HL-60 (cell line): ENCODE measurements around the gene RFTN1.

ENCODE experiments used
- DNase-seq, 2 experiments: peaks; one replicate each; pipeline ENCODE4 v3.0.0-alpha.2; 2010 to 2020; ENCODE audit warnings: low read depth in 1 of 2, low spot score in 1 of 2
- H3K27ac ChIP-seq: fragments of 250-450 bp; sonication (Bioruptor Pico); replicated peaks from 2 replicates; pipeline ENCODE4 v1.5.1; 2020; ENCODE audit warnings: mild to moderate bottlenecking, moderate library complexity
- H3K27me3 ChIP-seq: fragments of 250-450 bp; sonication (Bioruptor Pico); 2 replicates; pipeline ENCODE4 v1.5.1; 2021; ENCODE audit warnings: mild to moderate bottlenecking, moderate library complexity; ENCODE audit not compliant: insufficient read depth, poor library complexity, severe bottlenecking
- H3K4me3 ChIP-seq: replicated peaks from 2 replicates; pipeline ENCODE4 v1.5.1; 2011; ENCODE audit warnings: mild to moderate bottlenecking, control low read depth, low read length; ENCODE audit not compliant: insufficient read depth
- GABPA ChIP-seq: IDR thresholded peaks from 2 replicates; pipeline ENCODE4 v1.6.1; 2012; ENCODE audit warnings: low read depth
- POLR2AphosphoS5 ChIP-seq: IDR thresholded peaks from 2 replicates; pipeline ENCODE4 v1.6.1; 2012; ENCODE audit warnings: low read depth
- SPI1 ChIP-seq: IDR thresholded peaks from 2 replicates; pipeline ENCODE4 v1.6.1; 2012; ENCODE audit warnings: low read depth, mild to moderate bottlenecking, borderline replicate concordance
- TF ChIP-seq, protein P1 (sequence below): IDR thresholded peaks from 2 replicates; pipeline ENCODE4 v1.6.1; 2012; ENCODE audit warnings: low read depth; ENCODE audit not compliant: insufficient replicate concordance
- TF ChIP-seq, protein P2 (sequence below): IDR thresholded peaks from one replicate; pipeline ENCODE4 v1.5.1; 2011; ENCODE audit warnings: low read length, control low read depth, inconsistent platforms; ENCODE audit not compliant: insufficient read depth

RFTN1 gene

DNA sequence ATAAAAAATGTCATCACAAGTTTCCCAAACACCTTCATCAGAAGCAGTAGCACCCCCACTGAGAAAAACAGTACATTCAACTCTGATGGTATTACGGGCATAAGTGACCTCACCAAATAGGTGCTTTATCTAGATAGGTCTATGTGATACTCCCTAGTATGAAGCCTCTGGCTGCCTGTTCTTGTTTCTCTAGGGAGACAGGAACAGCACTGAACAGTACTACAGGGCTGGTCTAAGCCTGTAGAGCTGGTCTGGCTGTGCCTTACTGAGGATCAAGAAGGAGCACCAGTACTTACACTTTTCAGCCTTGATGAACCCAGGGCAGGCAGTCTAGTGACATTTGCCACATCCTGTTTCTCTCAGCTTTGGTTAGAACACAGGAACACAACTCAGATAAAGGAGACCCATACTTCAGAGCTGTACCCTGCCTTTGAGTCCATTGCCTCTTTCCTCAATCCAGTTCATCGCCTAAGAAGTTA is 212.6 kb downstream of the RFTN1 start:
- Histone ChIP-seq H3K4me3 (no peak overlapping the region), H3K27ac (no peak overlapping the region), H3K27me3 (no peaks in the 10 kb centered on the region)
- TF ChIP-seq POLR2AphosphoS5: no peak
- TF ChIP-seq, protein P1, sequence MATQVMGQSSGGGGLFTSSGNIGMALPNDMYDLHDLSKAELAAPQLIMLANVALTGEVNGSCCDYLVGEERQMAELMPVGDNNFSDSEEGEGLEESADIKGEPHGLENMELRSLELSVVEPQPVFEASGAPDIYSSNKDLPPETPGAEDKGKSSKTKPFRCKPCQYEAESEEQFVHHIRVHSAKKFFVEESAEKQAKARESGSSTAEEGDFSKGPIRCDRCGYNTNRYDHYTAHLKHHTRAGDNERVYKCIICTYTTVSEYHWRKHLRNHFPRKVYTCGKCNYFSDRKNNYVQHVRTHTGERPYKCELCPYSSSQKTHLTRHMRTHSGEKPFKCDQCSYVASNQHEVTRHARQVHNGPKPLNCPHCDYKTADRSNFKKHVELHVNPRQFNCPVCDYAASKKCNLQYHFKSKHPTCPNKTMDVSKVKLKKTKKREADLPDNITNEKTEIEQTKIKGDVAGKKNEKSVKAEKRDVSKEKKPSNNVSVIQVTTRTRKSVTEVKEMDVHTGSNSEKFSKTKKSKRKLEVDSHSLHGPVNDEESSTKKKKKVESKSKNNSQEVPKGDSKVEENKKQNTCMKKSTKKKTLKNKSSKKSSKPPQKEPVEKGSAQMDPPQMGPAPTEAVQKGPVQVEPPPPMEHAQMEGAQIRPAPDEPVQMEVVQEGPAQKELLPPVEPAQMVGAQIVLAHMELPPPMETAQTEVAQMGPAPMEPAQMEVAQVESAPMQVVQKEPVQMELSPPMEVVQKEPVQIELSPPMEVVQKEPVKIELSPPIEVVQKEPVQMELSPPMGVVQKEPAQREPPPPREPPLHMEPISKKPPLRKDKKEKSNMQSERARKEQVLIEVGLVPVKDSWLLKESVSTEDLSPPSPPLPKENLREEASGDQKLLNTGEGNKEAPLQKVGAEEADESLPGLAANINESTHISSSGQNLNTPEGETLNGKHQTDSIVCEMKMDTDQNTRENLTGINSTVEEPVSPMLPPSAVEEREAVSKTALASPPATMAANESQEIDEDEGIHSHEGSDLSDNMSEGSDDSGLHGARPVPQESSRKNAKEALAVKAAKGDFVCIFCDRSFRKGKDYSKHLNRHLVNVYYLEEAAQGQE: no peak
- TF ChIP-seq GABPA: no peak
- TF ChIP-seq, protein P2, sequence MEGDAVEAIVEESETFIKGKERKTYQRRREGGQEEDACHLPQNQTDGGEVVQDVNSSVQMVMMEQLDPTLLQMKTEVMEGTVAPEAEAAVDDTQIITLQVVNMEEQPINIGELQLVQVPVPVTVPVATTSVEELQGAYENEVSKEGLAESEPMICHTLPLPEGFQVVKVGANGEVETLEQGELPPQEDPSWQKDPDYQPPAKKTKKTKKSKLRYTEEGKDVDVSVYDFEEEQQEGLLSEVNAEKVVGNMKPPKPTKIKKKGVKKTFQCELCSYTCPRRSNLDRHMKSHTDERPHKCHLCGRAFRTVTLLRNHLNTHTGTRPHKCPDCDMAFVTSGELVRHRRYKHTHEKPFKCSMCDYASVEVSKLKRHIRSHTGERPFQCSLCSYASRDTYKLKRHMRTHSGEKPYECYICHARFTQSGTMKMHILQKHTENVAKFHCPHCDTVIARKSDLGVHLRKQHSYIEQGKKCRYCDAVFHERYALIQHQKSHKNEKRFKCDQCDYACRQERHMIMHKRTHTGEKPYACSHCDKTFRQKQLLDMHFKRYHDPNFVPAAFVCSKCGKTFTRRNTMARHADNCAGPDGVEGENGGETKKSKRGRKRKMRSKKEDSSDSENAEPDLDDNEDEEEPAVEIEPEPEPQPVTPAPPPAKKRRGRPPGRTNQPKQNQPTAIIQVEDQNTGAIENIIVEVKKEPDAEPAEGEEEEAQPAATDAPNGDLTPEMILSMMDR: no peak
- TF ChIP-seq SPI1: no peak
- no peak for DNase-seq

DNA sequence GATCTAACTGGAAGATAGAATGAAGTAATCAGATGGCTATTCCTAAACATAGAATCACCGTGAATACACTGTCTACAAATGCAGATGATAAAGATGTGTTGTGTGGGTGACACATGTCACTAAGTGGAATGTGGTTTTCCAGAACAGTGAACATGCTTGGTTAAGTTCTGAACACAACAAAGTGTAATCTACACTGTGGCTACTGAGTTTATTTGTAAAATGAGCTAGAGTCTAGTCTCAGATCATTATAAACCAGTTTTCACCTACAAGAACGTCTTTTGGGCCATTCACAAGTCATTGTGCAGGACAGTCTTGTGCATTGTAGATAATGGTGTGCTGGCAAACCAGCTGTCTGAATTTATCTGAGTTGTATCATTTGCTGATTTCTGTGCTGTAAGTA is 213.2 kb downstream of the RFTN1 start:
- no peaks in the 10 kb centered on the region for H3K27me3 ChIP-seq
- H3K27ac ChIP-seq: no peak overlapping the region
- DNase-seq: no peak
- TF ChIP-seq, protein P2: no peak
- TF ChIP-seq SPI1 (no peak), GABPA (no peak), POLR2AphosphoS5 (no peak)
- TF ChIP-seq, protein P1: no peak
- H3K4me3 ChIP-seq: no peak overlapping the region

DNA sequence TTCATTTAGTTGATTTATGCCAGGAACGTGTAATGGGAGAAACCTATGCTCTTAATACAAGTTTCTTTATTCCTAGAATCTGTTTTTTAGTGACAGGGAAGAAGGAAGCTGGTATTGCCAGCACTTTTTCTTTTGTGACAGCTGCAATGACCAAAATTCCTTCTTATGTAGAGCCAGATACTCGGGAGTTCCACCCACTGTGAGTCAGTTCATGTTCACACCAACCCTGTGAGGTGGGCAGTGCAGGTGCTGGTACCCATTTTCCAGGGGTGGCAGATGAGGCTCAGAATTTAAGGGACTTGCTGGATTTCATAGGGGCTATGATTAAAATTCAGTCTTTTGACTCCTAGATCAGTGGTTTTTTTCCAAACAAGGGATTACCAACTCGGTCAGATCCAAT is 213.8 kb downstream of the RFTN1 start:
- DNase-seq: no peak
- TF ChIP-seq GABPA (no peak), SPI1 (no peak), POLR2AphosphoS5 (no peak)
- TF ChIP-seq, protein P2: no peak
- TF ChIP-seq, protein P1: no peak
- H3K27me3 ChIP-seq: no peaks in the 10 kb centered on the region
- H3K4me3 ChIP-seq: no peak overlapping the region
- no peak overlapping the region for H3K27ac ChIP-seq
